KBM-7 (cell line): Measurements from ENCODE around the gene PCED1A.
A peak's percentile ranks its signal among the peaks of the same experiment; 100 is the strongest.
"Not testable (repeated sequence)": the region's sequence is repeated elsewhere in the genome, so short reads cannot be mapped to it uniquely, and the experiment has no call there.

Experiments used
- DNase-seq: peaks from one replicate; pipeline ENCODE4 v3.0.0-alpha.2; 2015
- in situ Hi-C: fragments of 300-500 bp; cut with MboI; formaldehyde crosslinking; loops from 2 replicates; pipeline ENCODE4 v1.14.3; 2020; ENCODE audit warnings: low sequenced_read_pairs, low pct_unique_long_range_greater_than_20kb, mixed read lengths

PCED1A gene

GRCh38 chr20:2812189-2812588, 28.3 kb downstream of the PCED1A start:
- DNase-seq, result no peak
- in situ Hi-C loops, result no loop called here

GRCh38 chr20:2809690-2810089, 30.8 kb downstream of the PCED1A start:
- in situ Hi-C loops, result no loop called here
- no peak for DNase-seq

GRCh38 chr20:2807929-2808328, 32.5 kb downstream of the PCED1A start:
- DNase-seq, in situ Hi-C loops: not testable (repeated sequence)

GRCh38 chr20:2807019-2807418, 33.4 kb downstream of the PCED1A start:
- DNase-seq, result no peak
- in situ Hi-C loops, result no loop called here

GRCh38 chr20:2806351-2806701, 34.1 kb downstream of the PCED1A start:
- DNase-seq, result no peak
- in situ Hi-C loops, result no loop called here

GRCh38 chr20:2805689-2806350, 34.6 kb downstream of the PCED1A start:
- in situ Hi-C loops, result no loop called here
- DNase-seq, result no peak

GRCh38 chr20:2804852-2805688, 35.4 kb downstream of the PCED1A start:
- in situ Hi-C loops, result no loop called here
- no peak for DNase-seq

- no peak for DNase-seq
- in situ Hi-C loops, result no loop called here
These were observed 36.2 kb downstream of the PCED1A start for GRCh38 chr20:2804041-2804828.

- DNase-seq, result no peak
- in situ Hi-C loops, result no loop called here
These were observed 39.1 kb downstream of the PCED1A start for GRCh38 chr20:2801286-2801728.

- peak; percentile 98 for DNase-seq
These were observed 39.8 kb downstream of the PCED1A start, which contains the start of gene CPXM1 for GRCh38 chr20:2800521-2801285. CPXM1 (minus strand) TSS chr20:2800627; CDS start chr20:2800572, 55 bp downstream.

GRCh38 chr20:2799688-2800520, 40.6 kb downstream of the PCED1A start:
- peak; percentile 55 for DNase-seq
- in situ Hi-C loops, result no loop called here

More at GRCh38 chr20:2800521-2801285, 39.8 kb downstream of the PCED1A start, which contains the start of gene CPXM1:
- in situ Hi-C loops, result no loop called here

GRCh38 chr20:2799271-2799670, 41.2 kb downstream of the PCED1A start:
- in situ Hi-C loops, result no loop called here
- DNase-seq, result no peak

GRCh38 chr20:2798814-2799213, 41.6 kb downstream of the PCED1A start:
- in situ Hi-C loops, result no loop called here
- no peak for DNase-seq

- in situ Hi-C loops, result no loop called here
- no peak for DNase-seq
These were observed 42.2 kb downstream of the PCED1A start for GRCh38 chr20:2798095-2798805.

- no peak for DNase-seq
- in situ Hi-C loops, result no loop called here
These were observed 43.1 kb downstream of the PCED1A start for GRCh38 chr20:2797136-2797983.

GRCh38 chr20:2796011-2796660, 44.3 kb downstream of the PCED1A start:
- in situ Hi-C loops, result no loop called here
- DNase-seq, result no peak
